Measurements from ENCODE around the gene GNA15.

DNA sequence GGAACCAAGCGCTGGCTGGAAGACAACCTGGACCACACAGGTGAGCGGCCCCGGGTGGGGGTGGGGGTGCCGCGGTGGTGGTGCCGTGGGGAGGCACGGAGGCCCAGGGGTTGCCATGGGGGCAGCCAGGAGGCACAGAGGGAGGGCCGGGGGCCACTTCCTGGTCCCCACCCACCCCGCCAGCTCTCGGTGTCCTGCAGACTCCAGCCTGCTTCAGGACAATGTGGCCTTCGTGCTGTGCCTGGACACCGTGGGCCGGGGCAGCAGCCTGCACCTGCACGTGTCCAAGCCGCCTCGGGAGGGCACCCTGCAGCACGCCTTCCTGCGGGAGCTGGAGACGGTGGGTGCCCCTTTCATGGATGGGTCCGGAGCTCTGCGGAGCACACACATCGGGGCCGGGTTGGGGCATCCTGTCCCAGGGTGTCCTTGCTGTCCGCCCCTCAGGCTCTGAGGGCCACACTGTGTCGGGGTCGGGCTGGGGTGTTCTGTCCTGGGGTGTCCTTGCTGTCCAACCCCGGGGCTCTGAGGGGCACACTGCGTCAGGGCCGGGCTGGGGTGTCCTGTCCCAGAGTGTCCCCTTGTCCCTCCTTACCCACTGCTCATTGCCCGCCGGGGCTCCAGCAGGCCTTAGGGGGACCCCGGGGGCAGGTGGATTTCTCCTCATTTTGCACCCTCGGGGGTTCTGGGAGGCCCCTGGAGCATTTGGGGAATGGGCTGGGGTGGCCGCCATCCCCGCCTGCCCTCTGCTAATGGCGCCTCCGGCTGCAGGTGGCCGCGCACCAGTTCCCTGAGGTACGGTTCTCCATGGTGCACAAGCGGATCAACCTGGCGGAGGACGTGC, 68.2 kb downstream of the GNA15 start:
- TF ChIP-seq, protein P1, sequence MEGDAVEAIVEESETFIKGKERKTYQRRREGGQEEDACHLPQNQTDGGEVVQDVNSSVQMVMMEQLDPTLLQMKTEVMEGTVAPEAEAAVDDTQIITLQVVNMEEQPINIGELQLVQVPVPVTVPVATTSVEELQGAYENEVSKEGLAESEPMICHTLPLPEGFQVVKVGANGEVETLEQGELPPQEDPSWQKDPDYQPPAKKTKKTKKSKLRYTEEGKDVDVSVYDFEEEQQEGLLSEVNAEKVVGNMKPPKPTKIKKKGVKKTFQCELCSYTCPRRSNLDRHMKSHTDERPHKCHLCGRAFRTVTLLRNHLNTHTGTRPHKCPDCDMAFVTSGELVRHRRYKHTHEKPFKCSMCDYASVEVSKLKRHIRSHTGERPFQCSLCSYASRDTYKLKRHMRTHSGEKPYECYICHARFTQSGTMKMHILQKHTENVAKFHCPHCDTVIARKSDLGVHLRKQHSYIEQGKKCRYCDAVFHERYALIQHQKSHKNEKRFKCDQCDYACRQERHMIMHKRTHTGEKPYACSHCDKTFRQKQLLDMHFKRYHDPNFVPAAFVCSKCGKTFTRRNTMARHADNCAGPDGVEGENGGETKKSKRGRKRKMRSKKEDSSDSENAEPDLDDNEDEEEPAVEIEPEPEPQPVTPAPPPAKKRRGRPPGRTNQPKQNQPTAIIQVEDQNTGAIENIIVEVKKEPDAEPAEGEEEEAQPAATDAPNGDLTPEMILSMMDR (IDR thresholded peaks at IDR 0.05; ENCODE audit: low read length): no peak
- no peak for TF ChIP-seq EZH2 (IDR thresholded peaks at IDR 0.05; ENCODE audit: borderline replicate concordance, low read length)
